Hematopoietic multipotent progenitor cell treated with erythropoietin and hydrocortisone succinate and interleukin-3 and kit ligand, for 4 days (in vitro differentiated cells): ENCODE measurements around the gene SLC36A2.
"Not testable (repeated sequence)": the region's sequence is repeated elsewhere in the genome, so short reads cannot be mapped to it uniquely, and the experiment has no call there.

Experiments used
- DNase-seq: peaks from one replicate; pipeline ENCODE4 v3.0.0-alpha.2; 2015

Gene SLC36A2

GRCh38 chr5:151320481-151320880 is 26.9 kb downstream of the SLC36A2 start:
- DNase-seq: no peak

GRCh38 chr5:151318850-151319732 is 28.3 kb downstream of the SLC36A2 start:
- DNase-seq: peak; percentile 24

- no peak for DNase-seq
These were observed 29.5 kb downstream of the SLC36A2 start for GRCh38 chr5:151317871-151318270.

- peak; percentile 81 for DNase-seq
These were observed 31.3 kb downstream of the SLC36A2 start for GRCh38 chr5:151315998-151316597.

- no peak for DNase-seq
These were observed 34.0 kb downstream of the SLC36A2 start for GRCh38 chr5:151313357-151313756.

- DNase-seq: no peak
These were observed 34.5 kb downstream of the SLC36A2 start for GRCh38 chr5:151312756-151313324.

- DNase-seq: no peak
These were observed 36.4 kb downstream of the SLC36A2 start for GRCh38 chr5:151310932-151311331.

GRCh38 chr5:151309821-151310220 is 37.5 kb downstream of the SLC36A2 start:
- DNase-seq: not testable (repeated sequence)

- not testable (repeated sequence) for DNase-seq
These were observed 38.1 kb downstream of the SLC36A2 start for GRCh38 chr5:151309266-151309665.

- DNase-seq: no peak
These were observed 43.7 kb downstream of the SLC36A2 start, which contains the start of gene SLC36A3 for GRCh38 chr5:151303666-151304065. TSS of gene SLC36A3 (minus strand) at chr5:151303766. CDS start at chr5:151303354, 412 bp downstream.

GRCh38 chr5:151298063-151298855 is 49.1 kb downstream of the SLC36A2 start:
- peak; percentile 68 for DNase-seq

- DNase-seq: no peak
These were observed 50.4 kb downstream of the SLC36A2 start for GRCh38 chr5:151296974-151297373.

GRCh38 chr5:151296478-151296830 is 50.9 kb downstream of the SLC36A2 start:
- no peak for DNase-seq

- peak; percentile 8 for DNase-seq
These were observed 51.4 kb downstream of the SLC36A2 start for GRCh38 chr5:151295791-151296477.

GRCh38 chr5:151295138-151295537 is 52.2 kb downstream of the SLC36A2 start:
- no peak for DNase-seq

GRCh38 chr5:151293624-151294023 is 53.7 kb downstream of the SLC36A2 start:
- no peak for DNase-seq

GRCh38 chr5:151288180-151288579 is 59.2 kb downstream of the SLC36A2 start:
- peak; percentile 6 for DNase-seq

- DNase-seq: no peak
These were observed 61.1 kb downstream of the SLC36A2 start for GRCh38 chr5:151286246-151286645.

GRCh38 chr5:151285683-151286082 is 61.7 kb downstream of the SLC36A2 start:
- no peak for DNase-seq

GRCh38 chr5:151284392-151284967 is 62.9 kb downstream of the SLC36A2 start:
- DNase-seq: peak; percentile 34

- no peak for DNase-seq
These were observed 64.1 kb downstream of the SLC36A2 start for GRCh38 chr5:151283120-151283825.
